Stimulated activated naive B cell treated with anti-CD40 and anti-IgM and Interleukin-4, amounts not matched to agents 10 μg/mL and 1 μg/mL and 100 μg/mL, for 72 hours (primary cell): ENCODE data around the gene COG3.

Experiments
- ATAC-seq, 2 donors: fragments of 150-1000 bp; cut with Tn5 transposase; replicated peaks; 2 replicates each; pipeline ENCODE4 v1.10.0; 2021; ENCODE audit warnings: moderate library complexity in 1 of 2
- DNase-seq: peaks from one replicate; pipeline ENCODE4 v3.0.0; 2021
- H3K27ac Mint-ChIP-seq: one replicate; pipeline ENCODE4 v1.8.0; 2022; ENCODE audit warnings: mild to moderate bottlenecking, mixed read lengths
- H3K27me3 Mint-ChIP-seq, 2 donors: one replicate each; pipeline ENCODE4 v1.8.0; 2022; ENCODE audit warnings: mixed read lengths in 2 of 2
- H3K36me3 Mint-ChIP-seq, 2 donors: one replicate each; pipeline ENCODE4 v1.8.0; 2022; ENCODE audit warnings: mixed read lengths in 2 of 2, mild to moderate bottlenecking in 1 of 2
- H3K4me1 Mint-ChIP-seq, 2 donors: one replicate each; pipeline ENCODE4 v1.8.0; 2022; ENCODE audit warnings: mixed read lengths in 2 of 2, mild to moderate bottlenecking in 1 of 2
- H3K4me3 Mint-ChIP-seq, 2 donors: one replicate each; pipeline ENCODE4 v1.8.0; 2022; ENCODE audit warnings: mild to moderate bottlenecking in 2 of 2, mixed read lengths in 2 of 2, moderate library complexity in 1 of 2
- H3K9me3 Mint-ChIP-seq, 2 donors: one replicate each; pipeline ENCODE4 v1.8.0; 2022; ENCODE audit warnings: mixed read lengths in 2 of 2, mild to moderate bottlenecking in 1 of 2

The COG3 gene

DNA sequence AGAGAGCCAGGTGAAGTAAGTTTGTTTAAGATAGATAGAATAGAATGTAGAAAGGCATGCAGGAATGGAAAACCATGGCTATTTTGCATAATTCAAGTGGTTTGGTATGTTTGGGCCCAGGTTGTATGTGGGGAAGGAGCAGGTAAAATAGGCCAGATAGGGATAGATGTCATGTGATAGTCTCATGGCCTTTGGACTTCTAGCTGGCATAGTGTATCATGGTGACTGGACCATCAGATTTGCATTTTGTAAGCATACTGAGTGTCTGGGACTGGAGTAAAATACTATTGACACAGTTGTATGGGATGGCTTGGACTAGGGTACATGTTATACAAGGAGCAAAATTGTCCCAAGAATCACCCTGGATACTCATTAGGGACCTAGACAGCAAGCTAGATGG, 38.9 kb downstream of the COG3 start:
- Mint-ChIP-seq H3K4me3 (no peak overlapping the region), H3K27me3 (no peaks in the 10 kb centered on the region), H3K36me3 (peaks cover 41 to 45% of the 10 kb centered on the region in 2 donors), H3K9me3 (no peaks in the 10 kb centered on the region), H3K4me1 (peaks cover 11 to 14% of the 10 kb centered on the region in 2 donors), H3K27ac (no peak overlapping the region)
- ATAC-seq = no peak
- DNase-seq = no peak

GRCh38 chr13:45506811-45507210, 42.1 kb downstream of the COG3 start:
- no peak for ATAC-seq
- peaks cover 34 to 50% of the 10 kb centered on the region in 2 donors for H3K36me3 Mint-ChIP-seq
- no peaks in the 10 kb centered on the region for H3K9me3 Mint-ChIP-seq
- no peak overlapping the region for H3K4me3 Mint-ChIP-seq
- H3K4me1 Mint-ChIP-seq = peaks cover 8 to 10% of the 10 kb centered on the region in 2 donors
- H3K27ac Mint-ChIP-seq = no peak overlapping the region
- no peaks in the 10 kb centered on the region for H3K27me3 Mint-ChIP-seq
- no peak for DNase-seq

- Mint-ChIP-seq H3K27me3 (no peaks in the 10 kb centered on the region), H3K9me3 (no peaks in the 10 kb centered on the region), H3K27ac (peak overlapping the region; percentile 60), H3K4me3 (no peak overlapping the region), H3K4me1 (peaks cover 8 to 10% of the 10 kb centered on the region in 2 donors), H3K36me3 (peaks cover 23 to 38% of the 10 kb centered on the region in 2 donors)
- DNase-seq (no peak), ATAC-seq (peak; percentile 12 to 33)
Observed at GRCh38 chr13:45508776-45509175, 44.0 kb downstream of the COG3 start.

- Mint-ChIP-seq H3K27me3 (no peaks in the 10 kb centered on the region), H3K4me1 (peaks cover 8 to 10% of the 10 kb centered on the region in 2 donors), H3K4me3 (no peak overlapping the region), H3K36me3 (peaks cover 22 to 33% of the 10 kb centered on the region in 2 donors), H3K9me3 (no peaks in the 10 kb centered on the region), H3K27ac (no peak overlapping the region)
- DNase-seq (no peak), ATAC-seq (no peak)
Observed at GRCh38 chr13:45510672-45511071, 45.9 kb downstream of the COG3 start.

DNA sequence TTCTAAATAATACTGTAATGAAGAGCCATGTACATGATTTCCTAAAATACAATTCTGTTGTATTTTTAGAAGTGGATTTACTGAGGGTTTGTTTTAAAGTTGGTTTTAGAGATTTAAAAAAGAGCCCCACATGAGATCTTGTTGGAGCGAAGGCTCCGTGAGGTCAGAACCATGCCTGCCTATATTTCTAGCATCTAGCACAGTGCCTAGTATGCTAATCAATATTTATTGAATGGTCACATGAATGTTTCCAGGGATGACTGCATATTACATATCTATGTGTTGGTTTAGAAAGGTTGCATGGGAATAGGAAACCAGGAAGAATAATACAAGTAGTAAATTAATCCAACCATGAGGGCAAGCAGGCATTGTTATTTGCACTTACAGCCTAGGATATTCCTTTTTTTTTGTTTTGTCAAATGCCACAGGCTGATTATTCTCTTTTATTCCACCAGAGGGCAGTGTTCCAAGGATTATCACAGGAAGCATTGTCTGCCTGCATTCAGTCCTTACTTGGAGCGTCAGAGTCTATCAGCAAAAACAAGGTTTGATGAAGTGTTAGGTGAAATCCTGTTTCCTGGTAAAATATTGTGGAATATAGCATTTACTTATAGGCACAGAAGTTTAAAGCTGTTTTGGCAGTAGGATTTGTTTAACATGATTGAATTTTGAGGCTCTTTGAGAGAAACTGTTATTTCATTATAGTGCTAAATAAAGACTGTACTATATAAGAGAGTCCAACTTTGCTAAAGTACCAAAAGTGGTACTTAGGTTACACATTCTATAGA, 46.8 kb downstream of the COG3 start:
- H3K36me3 Mint-ChIP-seq = peaks cover 17 to 29% of the 10 kb centered on the region in 2 donors
- no peak overlapping the region for H3K27ac Mint-ChIP-seq
- H3K4me1 Mint-ChIP-seq = peaks cover 8% of the 10 kb centered on the region in 2 donors
- no peaks in the 10 kb centered on the region for H3K9me3 Mint-ChIP-seq
- no peak for DNase-seq
- H3K4me3 Mint-ChIP-seq = no peak overlapping the region
- H3K27me3 Mint-ChIP-seq = no peaks in the 10 kb centered on the region
- peak; percentile 48 to 64 for ATAC-seq

- Mint-ChIP-seq H3K4me3 (no peak overlapping the region), H3K36me3 (peaks cover 12 to 25% of the 10 kb centered on the region in 2 donors), H3K4me1 (peaks cover 8% of the 10 kb centered on the region in 2 donors), H3K27me3 (no peaks in the 10 kb centered on the region), H3K27ac (no peak overlapping the region), H3K9me3 (no peaks in the 10 kb centered on the region)
- DNase-seq = no peak
- no peak for ATAC-seq
Observed at GRCh38 chr13:45512098-45512496, 47.4 kb downstream of the COG3 start.

DNA sequence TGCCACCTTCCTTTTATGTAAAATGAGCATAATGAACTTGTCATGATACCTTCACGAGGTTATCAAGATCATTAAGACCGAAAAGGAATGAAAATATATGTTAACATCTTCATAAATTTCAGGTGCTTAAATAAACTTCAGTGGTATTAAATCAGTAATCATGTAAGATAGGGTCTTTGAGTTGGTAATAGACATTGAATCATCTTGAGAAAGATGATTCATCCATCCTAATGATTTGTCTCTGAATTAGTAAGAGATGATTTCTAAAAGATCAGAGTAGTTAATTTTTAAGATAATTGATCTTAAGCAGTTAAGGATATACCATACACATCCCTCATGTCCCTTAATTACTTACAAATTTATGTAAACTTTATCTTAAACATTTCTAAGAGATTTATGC, 52.0 kb downstream of the COG3 start:
- Mint-ChIP-seq H3K36me3 (peaks cover 26 to 39% of the 10 kb centered on the region in 2 donors), H3K9me3 (no peaks in the 10 kb centered on the region), H3K27ac (no peak overlapping the region), H3K4me3 (no peak overlapping the region), H3K4me1 (no peaks in the 10 kb centered on the region), H3K27me3 (no peaks in the 10 kb centered on the region)
- no peak for DNase-seq
- ATAC-seq = no peak

GRCh38 chr13:45518525-45519245, 53.9 kb downstream of the COG3 start:
- no peak for DNase-seq
- Mint-ChIP-seq H3K36me3 (peaks cover 35 to 51% of the 10 kb centered on the region in 2 donors), H3K4me1 (no peaks in the 10 kb centered on the region), H3K27ac (no peak overlapping the region), H3K4me3 (no peak overlapping the region), H3K27me3 (no peaks in the 10 kb centered on the region), H3K9me3 (no peaks in the 10 kb centered on the region)
- ATAC-seq = no peak

DNA sequence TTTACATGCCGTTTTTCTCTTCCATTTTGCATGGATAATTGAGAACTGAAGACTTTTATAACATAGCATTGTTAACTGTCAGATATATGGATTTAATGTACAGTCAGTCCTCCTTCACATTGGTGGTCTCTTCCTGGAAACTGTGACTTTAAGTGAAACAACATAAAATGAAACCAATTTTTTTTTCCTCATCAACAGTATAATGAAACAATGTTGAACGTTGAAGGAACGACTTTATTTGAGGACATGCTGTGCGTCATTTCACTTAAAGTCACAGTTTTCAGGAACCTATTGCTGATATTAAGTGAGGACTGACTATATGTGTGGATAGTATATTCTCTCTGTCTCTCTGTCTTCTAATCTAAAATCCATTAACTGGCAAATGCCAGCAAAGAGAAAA, 54.8 kb downstream of the COG3 start:
- ATAC-seq = no peak
- H3K9me3 Mint-ChIP-seq = no peaks in the 10 kb centered on the region
- no peak for DNase-seq
- no peak overlapping the region for H3K27ac Mint-ChIP-seq
- H3K4me1 Mint-ChIP-seq = no peaks in the 10 kb centered on the region
- no peaks in the 10 kb centered on the region for H3K27me3 Mint-ChIP-seq
- no peak overlapping the region for H3K4me3 Mint-ChIP-seq
- peaks cover 37 to 54% of the 10 kb centered on the region in 2 donors for H3K36me3 Mint-ChIP-seq

DNA sequence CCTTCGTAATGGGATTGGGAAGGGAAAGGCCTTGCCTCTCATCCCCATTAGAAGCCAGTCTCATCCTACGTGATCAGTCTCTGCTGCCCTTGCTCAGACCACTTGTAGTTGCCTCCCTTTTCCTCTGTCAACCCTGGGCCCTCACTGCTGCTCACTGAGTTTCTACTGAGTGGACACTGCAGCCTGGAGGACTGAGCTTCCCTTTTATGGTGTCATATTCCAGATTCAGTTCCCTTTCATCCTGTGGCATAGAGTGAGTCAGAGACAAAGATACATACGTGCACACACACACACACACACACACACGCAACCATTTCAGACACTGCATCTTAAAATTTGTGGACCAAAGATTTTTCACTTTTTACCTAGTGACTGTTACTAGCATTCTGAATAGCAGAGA, 56.6 kb downstream of the COG3 start:
- no peak overlapping the region for H3K4me3 Mint-ChIP-seq
- ATAC-seq (no peak), DNase-seq (no peak)
- no peaks in the 10 kb centered on the region for H3K4me1 Mint-ChIP-seq
- no peaks in the 10 kb centered on the region for H3K27me3 Mint-ChIP-seq
- peaks cover 38 to 62% of the 10 kb centered on the region in 2 donors for H3K36me3 Mint-ChIP-seq
- peak overlapping the region; percentile 27 for H3K27ac Mint-ChIP-seq
- H3K9me3 Mint-ChIP-seq = no peaks in the 10 kb centered on the region

DNA sequence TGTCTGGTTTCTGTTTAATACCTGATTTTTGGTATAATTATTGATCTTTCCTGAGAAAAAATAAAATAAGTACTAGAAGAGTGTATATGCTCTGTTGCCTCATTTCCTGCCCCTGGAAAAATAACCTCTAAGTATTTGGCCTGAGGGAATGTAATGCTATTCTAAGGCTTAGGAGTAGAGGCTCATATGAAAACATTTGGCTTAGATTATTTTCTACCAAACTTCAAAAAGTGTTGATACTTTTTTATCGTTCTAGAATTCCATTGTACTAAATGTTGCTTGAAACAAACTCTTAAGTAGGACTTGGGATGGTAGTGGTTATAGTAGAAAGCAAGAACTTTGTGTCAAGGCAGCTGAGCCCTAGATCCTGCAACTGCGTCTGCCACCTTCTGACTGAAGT, 57.8 kb downstream of the COG3 start:
- H3K9me3 Mint-ChIP-seq = no peaks in the 10 kb centered on the region
- no peaks in the 10 kb centered on the region for H3K4me1 Mint-ChIP-seq
- no peak overlapping the region for H3K4me3 Mint-ChIP-seq
- no peak for DNase-seq
- ATAC-seq = no peak
- H3K36me3 Mint-ChIP-seq = peaks cover 39 to 68% of the 10 kb centered on the region in 2 donors
- no peaks in the 10 kb centered on the region for H3K27me3 Mint-ChIP-seq
- no peak overlapping the region for H3K27ac Mint-ChIP-seq

- peaks cover 27 to 45% of the 10 kb centered on the region in 2 donors for H3K36me3 Mint-ChIP-seq
- ATAC-seq = no peak
- H3K27me3 Mint-ChIP-seq = no peaks in the 10 kb centered on the region
Observed at GRCh38 chr13:45527699-45528462, 63.1 kb downstream of the COG3 start.

GRCh38 chr13:45529758-45530157, 65.0 kb downstream of the COG3 start:
- DNase-seq (no peak), ATAC-seq (no peak)
- peaks cover 35 to 53% of the 10 kb centered on the region in 2 donors for H3K36me3 Mint-ChIP-seq
- H3K4me1 Mint-ChIP-seq = no peaks in the 10 kb centered on the region
- no peaks in the 10 kb centered on the region for H3K9me3 Mint-ChIP-seq
- no peak overlapping the region for H3K4me3 Mint-ChIP-seq
- no peak overlapping the region for H3K27ac Mint-ChIP-seq
- no peaks in the 10 kb centered on the region for H3K27me3 Mint-ChIP-seq

More at GRCh38 chr13:45527699-45528462, 63.1 kb downstream of the COG3 start:
- no peak overlapping the region for H3K27ac Mint-ChIP-seq
- DNase-seq = no peak
- H3K4me3 Mint-ChIP-seq = no peak overlapping the region
- H3K9me3 Mint-ChIP-seq = no peaks in the 10 kb centered on the region
- no peaks in the 10 kb centered on the region for H3K4me1 Mint-ChIP-seq

DNA sequence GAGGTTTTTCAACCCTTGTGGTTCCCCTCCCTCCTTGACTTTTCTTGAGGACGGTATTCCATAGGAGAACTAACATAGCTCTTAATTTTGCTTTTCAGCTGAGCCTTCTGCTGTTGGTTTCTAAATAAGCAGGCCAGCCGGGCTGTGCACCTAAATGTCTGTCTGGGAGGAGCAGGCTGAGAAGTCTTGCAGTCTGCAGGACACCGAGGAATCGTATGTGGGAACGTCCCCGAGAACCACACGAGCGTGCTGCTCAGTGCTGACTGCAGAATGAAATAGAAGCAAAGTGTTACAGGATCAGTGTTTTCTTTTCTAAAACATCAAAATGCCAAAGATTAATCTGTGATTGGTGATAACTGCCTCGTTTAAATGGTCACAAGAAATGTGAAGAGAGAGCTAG, 69.9 kb downstream of the COG3 start:
- Mint-ChIP-seq H3K9me3 (no peaks in the 10 kb centered on the region), H3K36me3 (peaks cover 34 to 44% of the 10 kb centered on the region in 2 donors), H3K4me1 (no peaks in the 10 kb centered on the region), H3K27me3 (no peaks in the 10 kb centered on the region), H3K4me3 (no peak overlapping the region), H3K27ac (no peak overlapping the region)
- DNase-seq = no peak
- no peak for ATAC-seq
